Measurements from ENCODE around the gene UBE2D2. TPM values are rescaled to one million over a fixed set of nuclear protein-coding genes. Genes with fewer than 3 reads are reported as not detected.
"Not testable (repeated sequence)": the region's sequence is repeated elsewhere in the genome, so short reads cannot be mapped to it uniquely, and the experiment has no call there.

UBE2D2 gene
- total RNA-seq, 1 experiment from 2014 or later = 115 TPM

DNA sequence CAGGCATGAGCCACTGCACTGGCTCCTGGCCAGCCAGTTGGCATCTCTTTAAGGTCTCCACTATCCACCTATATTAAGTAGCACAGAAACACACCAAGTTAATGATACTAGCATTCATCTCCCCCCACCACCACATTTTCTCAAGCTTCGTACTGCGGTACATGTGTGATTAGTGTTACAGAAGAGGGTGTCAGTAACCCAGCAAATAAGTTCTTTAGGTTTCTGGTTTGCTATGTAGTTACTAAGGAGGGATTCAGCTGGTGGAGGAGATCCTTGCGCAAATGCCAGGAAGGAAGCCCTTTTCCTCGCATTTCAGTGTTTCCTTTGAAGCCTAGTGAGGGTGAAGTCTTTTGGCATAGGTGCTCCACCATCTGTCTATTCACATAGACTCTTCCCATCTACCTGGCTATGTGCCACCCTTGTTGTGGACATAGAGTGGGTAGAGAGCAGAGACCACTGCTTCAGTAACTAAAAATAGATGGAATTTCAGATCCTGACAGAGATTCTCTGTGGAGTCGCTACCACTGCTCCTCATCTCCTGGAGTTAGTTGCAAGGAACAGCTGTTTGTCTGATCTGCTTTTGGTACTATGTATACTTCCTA, 16.7 kb downstream of the UBE2D2 start:
- no TSS peak for BruUV-seq (replicated peaks)
- Histone ChIP-seq H3F3A (ENCODE audit: insufficient read depth, low read depth) (peaks cover 10% of the 10 kb centered on the region; the same call in 1 of the 2 replicates), H3K4me1 (replicated peaks; ENCODE audit: insufficient read depth) (no peaks in the 10 kb centered on the region), H3K79me2 (ENCODE audit: low read depth) (peaks cover 95% of the 10 kb centered on the region), H3K27me3 (ENCODE audit: insufficient read depth, low read depth) (no peaks in the 10 kb centered on the region), H3K4me2 (no peak overlapping the region), H2AFZ (no peak overlapping the region), H3K9me3 (ENCODE audit: insufficient read depth, low read depth) (no peaks in the 10 kb centered on the region), H3K36me3 (ENCODE audit: low read depth) (0 out of 2 replicates have a peak, but pooled peaks cover 4% of the 10 kb centered on the region), H3K4me3 (no peak overlapping the region), H3K27ac (no peak overlapping the region), H3K9me2 (ENCODE audit: insufficient read depth) (no peaks in the 10 kb centered on the region), H4K20me1 (ENCODE audit: insufficient read depth) (peaks cover 88% of the 10 kb centered on the region)
- intact Hi-C loops (cut with micrococcal nuclease; ENCODE audit: unreplicated experiment) = no loop called here
- CTCF ChIA-PET = no interaction called here
- TF ChIP-seq, protein P1, sequence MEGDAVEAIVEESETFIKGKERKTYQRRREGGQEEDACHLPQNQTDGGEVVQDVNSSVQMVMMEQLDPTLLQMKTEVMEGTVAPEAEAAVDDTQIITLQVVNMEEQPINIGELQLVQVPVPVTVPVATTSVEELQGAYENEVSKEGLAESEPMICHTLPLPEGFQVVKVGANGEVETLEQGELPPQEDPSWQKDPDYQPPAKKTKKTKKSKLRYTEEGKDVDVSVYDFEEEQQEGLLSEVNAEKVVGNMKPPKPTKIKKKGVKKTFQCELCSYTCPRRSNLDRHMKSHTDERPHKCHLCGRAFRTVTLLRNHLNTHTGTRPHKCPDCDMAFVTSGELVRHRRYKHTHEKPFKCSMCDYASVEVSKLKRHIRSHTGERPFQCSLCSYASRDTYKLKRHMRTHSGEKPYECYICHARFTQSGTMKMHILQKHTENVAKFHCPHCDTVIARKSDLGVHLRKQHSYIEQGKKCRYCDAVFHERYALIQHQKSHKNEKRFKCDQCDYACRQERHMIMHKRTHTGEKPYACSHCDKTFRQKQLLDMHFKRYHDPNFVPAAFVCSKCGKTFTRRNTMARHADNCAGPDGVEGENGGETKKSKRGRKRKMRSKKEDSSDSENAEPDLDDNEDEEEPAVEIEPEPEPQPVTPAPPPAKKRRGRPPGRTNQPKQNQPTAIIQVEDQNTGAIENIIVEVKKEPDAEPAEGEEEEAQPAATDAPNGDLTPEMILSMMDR (conservative IDR thresholded peaks at IDR 0.05) = no peak
- no peak for TF ChIP-seq EZH2 (IDR thresholded peaks at IDR 0.05; ENCODE audit: low read depth)
- no peak for DNase-seq
- POLR2A ChIA-PET (ENCODE audit: unreplicated experiment) = no interaction called here

DNA sequence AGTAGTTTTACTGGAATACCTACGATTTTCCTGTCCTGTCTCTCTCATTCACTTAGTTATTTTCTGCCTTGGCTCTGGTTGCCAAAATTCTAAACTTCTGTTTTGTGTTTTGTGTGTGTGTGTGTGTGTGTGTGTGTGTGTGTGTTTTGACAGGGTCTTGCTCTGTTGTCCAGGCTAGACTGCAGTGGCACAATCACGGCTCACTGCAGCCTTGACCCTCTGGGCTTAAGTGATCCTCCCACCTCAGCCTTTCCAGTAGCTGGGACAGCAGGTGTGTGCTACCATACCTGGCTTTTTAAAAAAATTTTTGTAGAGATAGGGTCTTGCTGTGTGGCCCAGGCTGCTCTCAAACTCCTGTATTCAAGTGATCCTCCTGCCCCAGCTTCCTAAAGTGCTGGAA, 17.2 kb downstream of the UBE2D2 start:
- peaks cover 87% of the 10 kb centered on the region for H4K20me1 ChIP-seq (ENCODE audit: insufficient read depth)
- intact Hi-C loops (cut with micrococcal nuclease; ENCODE audit: unreplicated experiment) = no loop called here

DNA sequence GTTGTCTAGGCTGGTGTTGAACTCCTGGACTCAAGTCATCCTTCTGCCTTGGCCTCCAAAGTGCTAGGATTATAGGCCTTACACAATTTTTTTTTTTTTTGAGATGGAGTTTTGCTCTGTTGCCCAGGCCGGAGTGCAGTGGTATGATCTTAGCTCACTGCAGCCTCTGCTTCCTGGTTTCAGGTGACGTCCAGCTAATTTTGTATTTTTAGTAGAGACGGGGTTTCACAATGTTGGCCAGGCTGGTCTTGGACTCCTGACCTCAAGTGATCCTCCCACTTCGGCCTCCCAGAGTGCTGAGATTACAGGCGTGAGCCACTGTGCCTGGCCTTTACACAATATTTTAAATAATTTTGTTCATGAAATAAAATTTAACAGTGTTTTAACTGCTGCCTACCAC, 21.0 kb downstream of the UBE2D2 start:
- H3K9me2 ChIP-seq (ENCODE audit: insufficient read depth); H3F3A ChIP-seq (ENCODE audit: insufficient read depth, low read depth); BruUV-seq (replicated peaks); intact Hi-C loops (cut with micrococcal nuclease; ENCODE audit: unreplicated experiment); H3K36me3 ChIP-seq (ENCODE audit: low read depth); H3K4me1 ChIP-seq (replicated peaks; ENCODE audit: insufficient read depth); H3K9me3 ChIP-seq (ENCODE audit: insufficient read depth, low read depth); H3K27me3 ChIP-seq (ENCODE audit: insufficient read depth, low read depth); H3K27ac ChIP-seq; H3K4me3 ChIP-seq; POLR2A ChIA-PET (ENCODE audit: unreplicated experiment); DNase-seq; H3K4me2 ChIP-seq; H2AFZ ChIP-seq: not testable (repeated sequence)
- H3K79me2 ChIP-seq (ENCODE audit: low read depth) = peaks cover 85% of the 10 kb centered on the region
- CTCF ChIA-PET = interaction anchor here (0.7 kb wide), 1 partner anchor 111 kb away, joined by 4 read pairs; no protein-coding TSS in a partner anchor
- peaks cover 81% of the 10 kb centered on the region for H4K20me1 ChIP-seq (ENCODE audit: insufficient read depth)

More for the DNA sequence above, 17.2 kb downstream of the UBE2D2 start:
- H3K4me2 ChIP-seq = no peak overlapping the region
- peaks cover 94% of the 10 kb centered on the region for H3K79me2 ChIP-seq (ENCODE audit: low read depth)
- no peaks in the 10 kb centered on the region for H3K9me2 ChIP-seq (ENCODE audit: insufficient read depth)
- H3K9me3 ChIP-seq (ENCODE audit: insufficient read depth, low read depth) = no peaks in the 10 kb centered on the region
- no peak for TF ChIP-seq EZH2 (IDR thresholded peaks at IDR 0.05; ENCODE audit: low read depth)
- TF ChIP-seq, protein P1 (conservative IDR thresholded peaks at IDR 0.05) = no peak
- ChIA-PET POLR2A (ENCODE audit: unreplicated experiment) (no interaction called here), CTCF (no interaction called here)
- H3K4me3 ChIP-seq = no peak overlapping the region
- H2AFZ ChIP-seq = no peak overlapping the region
- H3F3A ChIP-seq (ENCODE audit: insufficient read depth, low read depth) = peaks cover 10% of the 10 kb centered on the region; the same call in 1 of the 2 replicates
- 0 out of 2 replicates have a peak, but pooled peaks cover 3% of the 10 kb centered on the region for H3K36me3 ChIP-seq (ENCODE audit: low read depth)
- DNase-seq = no peak
- no peak overlapping the region for H3K27ac ChIP-seq
- H3K4me1 ChIP-seq (replicated peaks; ENCODE audit: insufficient read depth) = no peaks in the 10 kb centered on the region
- no TSS peak for BruUV-seq (replicated peaks)
- H3K27me3 ChIP-seq (ENCODE audit: insufficient read depth, low read depth) = no peaks in the 10 kb centered on the region

DNA sequence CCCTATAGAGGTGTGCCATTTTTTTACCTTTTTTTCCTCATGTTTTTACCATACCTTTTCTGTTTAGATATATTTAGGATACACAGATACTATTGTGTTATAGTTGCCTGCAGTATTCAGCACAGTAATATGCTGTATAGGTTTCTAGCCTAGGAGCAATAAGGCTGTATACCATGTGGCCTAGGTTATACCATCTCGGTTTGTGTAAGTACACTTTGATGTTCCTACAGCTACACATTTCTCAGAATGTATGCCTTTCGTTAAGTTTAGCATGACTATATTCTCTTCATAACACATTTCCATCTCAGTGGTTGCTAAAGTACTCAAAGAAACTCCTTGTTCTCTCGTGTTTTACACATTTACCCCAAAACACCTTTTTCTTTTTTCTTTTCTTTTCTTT, 23.0 kb downstream of the UBE2D2 start:
- intact Hi-C loops (cut with micrococcal nuclease; ENCODE audit: unreplicated experiment) = no loop called here

DNA sequence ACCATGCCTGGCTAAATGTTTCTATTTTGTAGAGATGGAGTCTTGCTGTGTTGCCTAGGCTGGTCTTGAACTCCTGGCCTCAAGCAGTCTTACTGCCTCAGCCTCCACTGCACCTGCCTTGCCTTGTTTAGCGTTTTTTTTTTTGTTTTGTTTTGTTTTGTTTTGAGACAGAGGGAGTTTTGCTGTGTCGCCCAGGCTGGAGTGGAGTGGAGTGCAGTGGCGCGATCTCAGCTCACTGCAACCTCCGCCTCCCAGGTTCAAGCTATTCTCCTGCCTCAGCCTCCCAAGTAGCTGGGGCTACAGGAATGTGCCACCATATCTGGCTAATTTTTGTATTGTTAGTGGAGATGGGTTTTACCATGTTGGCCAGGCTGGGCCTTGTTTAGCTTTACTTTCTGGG, 27.0 kb downstream of the UBE2D2 start:
- Histone ChIP-seq H4K20me1 (ENCODE audit: insufficient read depth) (peaks cover 68% of the 10 kb centered on the region), H3K27ac (0 out of 2 replicates have a peak overlapping the region, but pooled peaks have one; percentile 6), H3F3A (ENCODE audit: insufficient read depth, low read depth) (peaks cover 11% of the 10 kb centered on the region), H3K79me2 (ENCODE audit: low read depth) (peaks cover 84% of the 10 kb centered on the region)
- H3K4me2 ChIP-seq; POLR2A ChIA-PET (ENCODE audit: unreplicated experiment); H3K4me1 ChIP-seq (replicated peaks; ENCODE audit: insufficient read depth); H3K36me3 ChIP-seq (ENCODE audit: low read depth); H3K9me2 ChIP-seq (ENCODE audit: insufficient read depth); H3K9me3 ChIP-seq (ENCODE audit: insufficient read depth, low read depth); DNase-seq; H3K4me3 ChIP-seq; H3K27me3 ChIP-seq (ENCODE audit: insufficient read depth, low read depth); BruUV-seq (replicated peaks); intact Hi-C loops (cut with micrococcal nuclease; ENCODE audit: unreplicated experiment); H2AFZ ChIP-seq; CTCF ChIA-PET: not testable (repeated sequence)

More for the DNA sequence above, 23.0 kb downstream of the UBE2D2 start:
- ChIA-PET POLR2A (ENCODE audit: unreplicated experiment) (no interaction called here), CTCF (interaction anchor here (0.7 kb wide), 1 partner anchor 11 kb away, joined by 3 read pairs; no protein-coding TSS in a partner anchor)
- Histone ChIP-seq H3K4me1 (replicated peaks; ENCODE audit: insufficient read depth) (no peaks in the 10 kb centered on the region), H3K9me3 (ENCODE audit: insufficient read depth, low read depth) (no peaks in the 10 kb centered on the region), H3F3A (ENCODE audit: insufficient read depth, low read depth) (peaks cover 5% of the 10 kb centered on the region; the same call in 1 of the 2 replicates), H3K4me3 (no peak overlapping the region), H3K9me2 (ENCODE audit: insufficient read depth) (no peaks in the 10 kb centered on the region), H3K27ac (no peak overlapping the region), H3K4me2 (no peak overlapping the region), H3K27me3 (ENCODE audit: insufficient read depth, low read depth) (no peaks in the 10 kb centered on the region), H2AFZ (no peak overlapping the region), H3K36me3 (ENCODE audit: low read depth) (no peaks in the 10 kb centered on the region), H4K20me1 (ENCODE audit: insufficient read depth) (peaks cover 78% of the 10 kb centered on the region), H3K79me2 (ENCODE audit: low read depth) (peaks cover 85% of the 10 kb centered on the region)
- no TSS peak for BruUV-seq (replicated peaks)
- no peak for DNase-seq
- no peak for TF ChIP-seq EZH2 (IDR thresholded peaks at IDR 0.05; ENCODE audit: low read depth)
- TF ChIP-seq, protein P1 (conservative IDR thresholded peaks at IDR 0.05) = no peak

All from PC-9 (cell line).